GM15510 (cell line): ENCODE measurements around the gene KANSL1.
A peak's percentile ranks its signal among the peaks of the same experiment; 100 is the strongest.

Source experiments
- POLR2A ChIP-seq: IDR thresholded peaks from 3 replicates; pipeline ENCODE4 v1.6.1; 2011; ENCODE audit warnings: borderline replicate concordance; ENCODE audit not compliant: insufficient read length; ENCODE audit errors: extremely low read depth

The KANSL1 gene, protein sequence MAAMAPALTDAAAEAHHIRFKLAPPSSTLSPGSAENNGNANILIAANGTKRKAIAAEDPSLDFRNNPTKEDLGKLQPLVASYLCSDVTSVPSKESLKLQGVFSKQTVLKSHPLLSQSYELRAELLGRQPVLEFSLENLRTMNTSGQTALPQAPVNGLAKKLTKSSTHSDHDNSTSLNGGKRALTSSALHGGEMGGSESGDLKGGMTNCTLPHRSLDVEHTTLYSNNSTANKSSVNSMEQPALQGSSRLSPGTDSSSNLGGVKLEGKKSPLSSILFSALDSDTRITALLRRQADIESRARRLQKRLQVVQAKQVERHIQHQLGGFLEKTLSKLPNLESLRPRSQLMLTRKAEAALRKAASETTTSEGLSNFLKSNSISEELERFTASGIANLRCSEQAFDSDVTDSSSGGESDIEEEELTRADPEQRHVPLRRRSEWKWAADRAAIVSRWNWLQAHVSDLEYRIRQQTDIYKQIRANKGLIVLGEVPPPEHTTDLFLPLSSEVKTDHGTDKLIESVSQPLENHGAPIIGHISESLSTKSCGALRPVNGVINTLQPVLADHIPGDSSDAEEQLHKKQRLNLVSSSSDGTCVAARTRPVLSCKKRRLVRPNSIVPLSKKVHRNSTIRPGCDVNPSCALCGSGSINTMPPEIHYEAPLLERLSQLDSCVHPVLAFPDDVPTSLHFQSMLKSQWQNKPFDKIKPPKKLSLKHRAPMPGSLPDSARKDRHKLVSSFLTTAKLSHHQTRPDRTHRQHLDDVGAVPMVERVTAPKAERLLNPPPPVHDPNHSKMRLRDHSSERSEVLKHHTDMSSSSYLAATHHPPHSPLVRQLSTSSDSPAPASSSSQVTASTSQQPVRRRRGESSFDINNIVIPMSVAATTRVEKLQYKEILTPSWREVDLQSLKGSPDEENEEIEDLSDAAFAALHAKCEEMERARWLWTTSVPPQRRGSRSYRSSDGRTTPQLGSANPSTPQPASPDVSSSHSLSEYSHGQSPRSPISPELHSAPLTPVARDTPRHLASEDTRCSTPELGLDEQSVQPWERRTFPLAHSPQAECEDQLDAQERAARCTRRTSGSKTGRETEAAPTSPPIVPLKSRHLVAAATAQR (N-terminal part only)

DNA sequence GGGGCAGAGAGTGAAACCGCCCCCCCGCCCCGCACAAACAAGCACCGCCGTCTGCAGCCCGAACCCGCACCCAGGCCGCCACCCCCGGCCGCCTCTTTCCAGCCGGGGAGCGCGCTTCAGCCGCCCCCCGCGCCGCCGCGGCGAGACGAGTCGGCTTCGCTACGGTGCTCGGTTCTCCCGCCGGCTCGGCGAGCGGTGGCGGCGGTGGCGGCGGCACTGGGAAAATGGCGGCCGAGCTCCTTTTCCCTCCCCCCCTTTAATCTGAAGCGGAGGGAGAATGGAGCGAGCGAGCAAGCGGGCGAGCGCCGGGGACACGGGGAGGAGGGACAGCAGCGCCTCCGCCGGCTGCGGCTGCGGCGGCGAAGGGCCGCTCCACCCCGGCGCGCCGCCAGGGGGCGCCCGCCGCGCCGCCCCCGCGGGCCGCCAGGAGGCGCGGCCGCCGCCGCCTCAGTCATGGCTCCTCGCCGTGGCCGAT lies at the start of gene KANSL1:
KANSL1 (minus strand) TSS at position 279 of the 475 bp plus-strand sequence. CDS start 21,286 bp downstream, outside the sequence.
- peak; percentile 30 for TF ChIP-seq POLR2A

DNA sequence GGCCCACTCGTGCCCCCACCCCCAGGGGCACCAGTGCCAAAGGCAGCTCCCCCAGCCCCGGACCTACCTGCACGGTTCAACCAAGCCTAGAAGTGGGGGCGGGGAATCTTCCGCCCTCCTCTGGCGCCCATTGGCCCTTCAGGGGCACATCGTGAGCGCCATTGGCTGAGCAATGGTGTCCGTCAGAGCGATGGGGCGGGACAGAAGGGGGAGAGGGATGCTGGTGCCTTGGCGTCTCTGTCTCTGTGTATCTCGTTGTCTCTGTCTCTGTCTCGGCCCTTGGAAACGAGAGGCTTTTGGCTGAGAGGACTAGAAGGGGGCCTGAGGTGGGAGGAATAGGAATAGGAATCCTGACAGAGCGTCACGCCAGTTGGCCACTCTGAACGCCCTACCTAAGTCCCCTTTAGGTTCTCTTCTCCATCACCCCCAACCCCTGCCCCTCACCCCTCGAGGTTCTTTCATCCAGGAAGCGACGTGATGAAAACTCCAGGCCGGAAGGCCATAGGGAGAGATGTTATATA lies 32.1 kb upstream of the KANSL1 start:
- peak; percentile 34 for TF ChIP-seq POLR2A

DNA sequence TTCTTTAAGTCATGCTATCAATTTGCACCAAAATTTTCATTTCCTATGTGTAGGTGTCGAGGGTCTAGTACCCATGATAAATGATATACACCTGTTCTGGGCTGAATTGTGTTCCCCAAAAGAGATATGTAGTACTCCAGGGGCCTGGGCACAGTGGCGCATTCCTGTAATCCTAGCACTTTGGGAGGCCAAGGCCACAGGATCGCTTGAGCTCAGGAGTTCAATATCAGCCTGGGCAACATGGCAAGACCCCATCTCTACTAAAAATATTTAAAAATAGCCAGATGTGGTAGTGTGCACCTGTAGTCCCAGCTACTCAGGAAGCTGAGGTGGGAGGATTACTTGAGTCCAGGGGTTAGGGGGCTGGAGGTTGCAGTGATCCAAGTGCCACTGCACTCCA lies 23.5 kb upstream of the KANSL1 start:
- TF ChIP-seq POLR2A, result no peak

DNA sequence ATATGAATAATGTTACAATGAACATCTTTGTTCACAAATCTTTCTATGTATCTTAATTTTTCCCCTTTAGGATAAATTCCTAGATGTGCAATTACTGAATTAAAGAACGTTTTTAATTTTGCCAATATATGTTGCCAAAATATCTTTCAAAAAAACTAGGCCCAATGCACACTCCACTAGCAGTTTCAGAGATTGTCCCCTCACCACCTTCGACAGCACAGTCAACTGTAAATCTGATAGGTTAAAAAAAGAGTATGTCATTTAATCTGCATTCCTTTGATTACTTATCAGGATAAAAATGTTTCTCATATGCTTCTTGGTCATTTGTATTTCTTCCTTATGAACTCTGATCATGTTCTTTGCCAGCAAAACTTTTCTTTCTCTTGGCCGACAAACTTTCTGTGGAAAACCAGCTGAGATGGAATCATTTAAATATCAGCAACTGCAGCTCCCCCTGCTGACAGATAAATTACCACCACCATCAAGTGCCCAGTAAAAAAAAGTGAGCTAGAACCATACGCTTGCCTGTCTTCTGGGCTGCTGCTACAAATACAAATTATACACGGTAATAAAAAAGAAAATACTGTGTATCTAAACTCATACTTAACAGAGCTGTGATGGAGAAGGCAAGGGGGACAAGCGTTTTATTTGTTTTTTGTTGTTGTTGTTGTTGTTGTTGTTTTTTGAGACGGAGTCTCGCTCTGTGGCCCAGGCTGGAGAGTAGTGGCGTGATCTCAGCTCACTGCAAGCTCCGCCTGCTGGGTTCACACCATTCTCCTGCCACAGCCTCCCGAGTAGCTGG lies 19.6 kb upstream of the KANSL1 start:
- TF ChIP-seq POLR2A, result no peak

DNA sequence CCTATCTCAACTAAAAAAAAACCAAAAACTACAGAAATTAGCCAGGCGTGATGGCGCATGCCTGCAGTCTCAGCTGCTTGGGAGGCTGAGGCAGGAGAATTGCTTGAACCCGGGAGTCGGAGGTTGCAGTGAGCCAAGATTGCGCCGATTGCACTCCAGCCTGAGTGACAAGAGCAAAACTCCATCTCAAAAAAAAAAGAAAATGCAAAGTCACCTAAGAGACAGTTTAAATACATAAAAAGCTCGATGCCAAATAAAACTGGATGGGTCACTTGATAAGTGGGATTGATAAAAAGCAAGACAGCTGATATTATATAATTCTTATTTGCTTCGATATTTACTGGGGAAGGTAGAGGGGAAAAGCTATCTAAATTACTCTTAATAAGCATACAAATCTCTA lies 15.8 kb upstream of the KANSL1 start:
- no peak for TF ChIP-seq POLR2A

DNA sequence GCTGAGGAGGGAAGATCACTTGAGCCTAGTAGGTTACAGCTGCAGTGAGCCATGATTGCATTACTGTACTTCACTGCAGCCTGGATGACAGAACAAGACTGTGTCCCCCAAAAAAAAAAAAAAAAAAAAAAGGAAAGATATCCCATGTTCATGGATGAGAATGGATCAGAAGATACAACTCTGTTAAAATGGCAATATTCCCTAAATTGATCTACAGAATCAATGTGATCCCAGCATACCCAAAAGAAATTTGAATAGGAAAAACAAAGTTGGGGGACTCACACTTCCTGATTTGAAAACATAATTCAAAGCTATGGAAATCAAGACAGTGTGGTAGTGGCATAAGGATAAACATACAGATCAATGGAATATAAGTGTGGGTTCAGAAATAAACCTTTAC lies 12.7 kb upstream of the KANSL1 start:
- no peak for TF ChIP-seq POLR2A

DNA sequence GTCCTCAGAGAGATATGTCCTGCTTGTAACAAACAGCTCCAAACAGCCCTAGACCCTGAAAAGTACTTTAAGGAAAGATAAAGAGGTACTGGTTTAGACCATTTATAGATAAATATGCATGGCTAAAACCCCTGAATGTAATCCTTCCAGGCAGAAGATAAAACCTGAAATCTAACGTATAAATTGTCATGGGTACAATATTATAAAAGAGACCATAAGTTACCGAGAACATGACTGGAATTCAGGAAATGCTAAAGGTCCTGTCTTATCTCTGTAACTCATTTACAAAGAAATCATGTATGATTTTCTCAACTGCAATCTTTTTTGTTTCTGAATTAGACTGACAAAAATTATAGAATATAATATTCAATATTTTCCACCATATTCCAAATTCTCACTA lies 9.2 kb upstream of the KANSL1 start:
- no peak for TF ChIP-seq POLR2A

DNA sequence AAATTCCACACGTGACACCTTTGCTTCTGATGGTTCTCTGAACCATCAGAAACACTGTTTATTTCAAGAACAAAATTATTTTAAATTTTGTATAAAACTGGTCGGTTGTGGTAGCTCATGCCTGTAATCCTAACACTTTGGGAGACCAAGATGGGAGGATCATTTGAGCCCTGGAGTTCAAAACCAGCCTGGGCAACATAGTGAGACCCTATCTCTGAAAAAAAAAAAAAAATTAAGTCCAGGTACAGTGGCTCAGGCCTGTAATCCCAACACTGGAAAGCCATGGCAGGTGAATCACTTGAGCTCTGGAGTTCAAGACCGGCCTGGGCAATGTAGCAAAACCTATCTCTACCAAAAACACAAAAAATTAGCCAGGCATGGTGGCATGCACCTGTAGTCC lies 8.3 kb upstream of the KANSL1 start:
- no peak for TF ChIP-seq POLR2A

DNA sequence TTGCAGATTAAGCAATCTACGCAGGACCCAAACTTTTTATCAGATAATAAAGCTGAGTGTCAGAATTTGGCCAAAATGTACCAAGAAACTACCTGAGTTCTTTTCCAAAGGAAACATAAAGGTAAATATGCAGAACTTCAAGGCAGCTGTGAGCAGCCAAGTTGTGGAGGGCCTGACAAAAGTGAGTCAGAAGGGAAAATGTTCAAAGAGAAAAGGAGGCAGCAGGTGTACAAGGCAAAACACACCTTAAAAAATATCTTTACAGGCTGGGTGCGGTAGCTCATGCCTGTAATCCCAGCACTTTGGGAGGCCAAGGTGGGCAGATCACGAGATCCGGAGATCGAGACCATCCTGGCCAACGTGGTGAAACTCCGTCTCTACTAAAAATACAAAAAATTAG lies 7.0 kb upstream of the KANSL1 start:
- no peak for TF ChIP-seq POLR2A

DNA sequence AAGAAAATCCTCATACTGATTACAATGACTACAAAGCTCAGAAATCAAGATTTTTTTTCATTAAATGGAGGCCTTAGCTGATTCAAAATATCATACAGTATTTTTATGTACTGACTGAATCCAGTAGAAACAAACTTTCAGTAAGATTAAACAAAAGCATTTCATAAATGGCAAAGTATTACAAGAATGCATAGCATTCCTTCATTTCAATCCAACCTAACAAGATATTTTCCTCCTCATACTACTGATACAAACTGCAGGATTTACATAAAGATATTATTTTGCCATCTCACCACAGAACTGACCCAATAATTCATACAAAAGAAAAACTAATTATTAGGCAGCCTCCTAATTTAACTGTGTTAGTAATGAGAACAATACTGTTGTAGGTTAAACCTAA lies 6.2 kb upstream of the KANSL1 start:
- TF ChIP-seq POLR2A, result no peak

DNA sequence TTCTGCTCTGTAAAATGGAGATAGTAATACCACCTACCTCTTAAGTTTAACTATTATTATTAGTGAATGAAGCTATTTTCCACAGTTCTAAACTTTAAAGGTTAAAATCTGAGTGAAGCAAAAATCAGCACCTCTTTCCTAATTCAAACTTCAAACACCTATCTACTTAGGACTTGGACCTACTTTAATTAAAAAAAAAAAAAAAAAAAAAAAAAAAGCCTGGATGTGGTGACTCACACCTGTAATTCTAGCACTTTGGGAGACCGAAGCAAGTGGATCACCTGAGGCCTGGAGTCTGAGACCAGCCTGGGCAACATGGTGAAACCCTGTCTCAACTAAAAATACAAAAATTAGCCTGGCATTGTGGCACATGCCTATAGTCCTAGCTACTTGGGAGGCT lies 5.0 kb upstream of the KANSL1 start:
- no peak for TF ChIP-seq POLR2A

DNA sequence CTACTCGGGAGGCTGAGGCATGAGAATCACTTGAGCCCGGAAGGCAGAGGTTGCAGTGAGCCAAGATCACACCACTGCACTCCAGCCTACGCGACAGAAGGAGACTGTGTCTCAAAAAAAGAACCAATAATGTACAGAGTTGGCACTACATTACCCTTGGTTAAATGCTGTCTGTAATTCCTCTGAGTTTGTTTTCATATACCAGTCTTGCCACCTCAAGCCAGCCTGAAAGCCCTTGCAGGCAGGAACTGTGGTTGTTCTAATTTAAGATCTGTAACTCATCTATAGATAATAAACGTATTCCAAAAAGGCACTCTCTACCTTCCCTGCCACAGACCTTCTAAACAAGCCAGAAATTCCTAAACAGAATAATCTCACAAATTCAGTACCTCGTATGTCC lies 4.3 kb upstream of the KANSL1 start:
- TF ChIP-seq POLR2A, result no peak

DNA sequence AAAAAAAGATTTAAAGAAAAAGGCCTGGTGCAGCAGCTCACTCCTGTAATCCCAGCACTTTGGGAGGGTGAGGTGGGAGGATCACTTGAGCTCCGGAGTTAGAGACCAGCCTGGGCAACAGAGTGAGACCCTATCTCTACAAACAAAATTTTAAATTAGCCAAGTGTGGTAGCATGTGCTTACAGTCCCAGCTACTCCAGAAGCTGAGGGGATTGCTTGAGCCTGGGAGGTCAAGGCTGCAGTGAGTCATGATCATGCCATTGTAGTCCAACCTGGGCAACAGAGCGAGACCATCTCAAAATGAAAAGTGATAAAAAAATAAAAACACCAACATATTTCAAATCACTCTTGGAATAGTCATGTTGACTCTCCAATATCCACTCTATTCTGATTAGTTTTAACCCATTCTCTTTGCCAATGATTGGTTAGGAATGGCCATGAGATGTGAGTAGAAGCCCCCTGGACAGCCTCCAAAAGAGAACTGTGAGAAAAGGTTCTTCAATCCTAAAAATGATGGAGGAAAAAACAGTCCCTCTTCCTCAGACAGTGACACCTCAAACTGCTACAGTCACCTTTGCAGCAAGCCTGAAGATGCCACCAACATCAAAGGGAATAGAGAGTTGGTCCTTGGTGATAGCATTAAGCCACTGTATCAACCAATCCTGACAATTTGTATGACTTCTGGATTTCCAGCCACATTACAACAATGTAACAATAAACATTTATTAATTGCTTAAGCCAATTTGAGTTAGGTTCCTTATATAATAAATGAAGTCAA lies 2.9 kb upstream of the KANSL1 start:
- no peak for TF ChIP-seq POLR2A
